Renal pelvis (tissue), 4 donors: ENCODE measurements around the gene ZBTB18. TPM values are rescaled to one million over a fixed set of nuclear protein-coding genes. Genes with fewer than 3 reads are reported as not detected.
"Not testable (repeated sequence)": the region's sequence is repeated elsewhere in the genome, so short reads cannot be mapped to it uniquely, and the experiment has no call there.

Source experiments
- DNase-seq: peaks from one replicate; pipeline ENCODE4 v3.0.0-alpha.2; 2013
- polyA plus RNA-seq, 3 donors: library from polyadenylated mRNA; unstranded; fragments of 120-200 nt; gene quantifications; one replicate each; pipeline ENCODE4 v1.2.1, GENCODE V29; 2013; ENCODE audit not compliant: insufficient read length in 3 of 3

ZBTB18 gene
- polyA plus RNA-seq, 3 donors = 22.3 to 25.6 (median 25.2) TPM

GRCh38 chr1:244030481-244031040 is 20.5 kb upstream of the ZBTB18 start:
- DNase-seq = no peak

- no peak for DNase-seq
Measured at GRCh38 chr1:244035358-244035757, 15.7 kb upstream of the ZBTB18 start.

GRCh38 chr1:244037252-244037651 is 13.8 kb upstream of the ZBTB18 start:
- DNase-seq = no peak

- DNase-seq = no peak
Measured at GRCh38 chr1:244041466-244042120, 9.5 kb upstream of the ZBTB18 start.

- no peak for DNase-seq
Measured at GRCh38 chr1:244042293-244042692, 8.8 kb upstream of the ZBTB18 start.

DNA sequence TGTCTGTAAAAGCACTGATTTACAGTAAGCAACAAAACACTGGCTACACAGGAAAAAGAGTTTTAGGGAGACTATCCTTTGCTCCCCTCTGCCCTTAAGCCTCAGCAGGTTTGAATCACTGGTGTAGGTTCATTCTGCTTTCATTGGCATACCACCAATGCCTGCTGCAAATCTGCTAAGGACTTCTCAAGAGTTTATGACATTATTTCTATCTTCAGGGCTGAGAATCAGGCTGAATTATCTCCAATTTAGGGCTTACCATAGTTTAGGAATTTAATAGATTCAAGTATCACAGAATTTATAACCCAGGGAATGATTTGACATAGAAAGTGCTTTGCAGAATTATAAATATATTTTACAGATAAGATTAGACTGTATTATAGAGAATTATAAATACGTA is 6.7 kb upstream of the ZBTB18 start:
- no peak for DNase-seq

GRCh38 chr1:244046254-244046653 is 4.8 kb upstream of the ZBTB18 start:
- not testable (repeated sequence) for DNase-seq

- DNase-seq = peak; percentile 34
Measured at GRCh38 chr1:244046907-244047611, 4.0 kb upstream of the ZBTB18 start.

GRCh38 chr1:244047621-244048255 is 3.3 kb upstream of the ZBTB18 start:
- peak; percentile 68 for DNase-seq

- DNase-seq = peak; percentile 99
Measured at GRCh38 chr1:244048256-244049161, 2.6 kb upstream of the ZBTB18 start.

- DNase-seq = peak; percentile 56
Measured at GRCh38 chr1:244049162-244050013, 1.7 kb upstream of the ZBTB18 start.

DNA sequence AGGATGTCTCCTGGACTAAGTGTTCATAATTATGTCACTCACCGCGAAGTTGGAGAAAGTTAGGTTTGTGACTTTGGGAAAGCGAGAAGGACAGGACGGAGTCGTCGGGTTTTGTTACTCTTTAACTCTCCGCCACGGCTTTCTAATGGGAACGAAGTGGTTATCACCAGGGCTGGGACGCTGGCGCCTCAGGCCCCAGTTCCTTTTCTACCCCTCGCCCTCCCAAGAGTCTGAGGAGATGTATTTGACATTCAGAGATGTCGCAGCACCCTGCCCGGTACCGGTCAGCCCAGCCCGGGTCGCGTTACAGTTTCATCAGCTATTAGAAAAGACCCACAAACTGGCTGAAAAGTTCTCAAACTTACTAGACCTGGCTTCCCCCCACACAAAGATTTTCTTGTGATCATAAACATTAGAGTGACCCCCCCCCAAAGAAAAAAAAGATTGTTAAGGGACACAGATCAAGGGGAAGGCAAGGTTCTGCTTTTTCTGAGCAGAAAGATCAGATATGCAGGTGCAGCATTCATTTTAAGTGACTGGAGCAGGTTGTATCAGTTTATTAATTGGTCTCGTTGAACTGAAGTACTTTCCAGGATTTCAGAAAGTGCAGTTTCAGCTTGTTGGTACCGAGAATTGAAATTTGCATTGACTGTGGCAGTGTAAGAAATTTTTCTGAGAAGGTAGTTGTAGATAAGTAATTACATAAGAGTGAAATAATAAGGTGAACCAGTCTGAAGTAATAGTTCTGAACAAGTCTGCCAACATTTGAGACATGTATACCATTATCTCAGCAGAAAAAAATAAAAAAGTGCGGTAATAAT is 859 bp upstream of the ZBTB18 start:
- DNase-seq = no peak

GRCh38 chr1:244052016-244052727 is 1.1 kb downstream of the ZBTB18 start:
- DNase-seq = no peak

- DNase-seq = no peak
Measured at GRCh38 chr1:244052728-244053312, 1.7 kb downstream of the ZBTB18 start.

DNA sequence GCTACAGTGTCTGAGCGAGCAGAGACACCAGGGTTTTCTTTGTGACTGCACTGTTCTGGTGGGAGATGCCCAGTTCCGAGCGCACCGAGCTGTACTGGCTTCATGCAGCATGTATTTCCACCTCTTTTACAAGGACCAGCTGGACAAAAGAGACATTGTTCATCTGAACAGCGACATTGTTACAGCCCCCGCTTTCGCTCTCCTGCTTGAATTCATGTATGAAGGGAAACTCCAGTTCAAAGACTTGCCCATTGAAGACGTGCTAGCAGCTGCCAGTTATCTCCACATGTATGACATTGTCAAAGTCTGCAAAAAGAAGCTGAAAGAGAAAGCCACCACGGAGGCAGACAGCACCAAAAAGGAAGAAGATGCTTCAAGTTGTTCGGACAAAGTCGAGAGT is 2.7 kb downstream of the ZBTB18 start:
- no peak for DNase-seq

DNA sequence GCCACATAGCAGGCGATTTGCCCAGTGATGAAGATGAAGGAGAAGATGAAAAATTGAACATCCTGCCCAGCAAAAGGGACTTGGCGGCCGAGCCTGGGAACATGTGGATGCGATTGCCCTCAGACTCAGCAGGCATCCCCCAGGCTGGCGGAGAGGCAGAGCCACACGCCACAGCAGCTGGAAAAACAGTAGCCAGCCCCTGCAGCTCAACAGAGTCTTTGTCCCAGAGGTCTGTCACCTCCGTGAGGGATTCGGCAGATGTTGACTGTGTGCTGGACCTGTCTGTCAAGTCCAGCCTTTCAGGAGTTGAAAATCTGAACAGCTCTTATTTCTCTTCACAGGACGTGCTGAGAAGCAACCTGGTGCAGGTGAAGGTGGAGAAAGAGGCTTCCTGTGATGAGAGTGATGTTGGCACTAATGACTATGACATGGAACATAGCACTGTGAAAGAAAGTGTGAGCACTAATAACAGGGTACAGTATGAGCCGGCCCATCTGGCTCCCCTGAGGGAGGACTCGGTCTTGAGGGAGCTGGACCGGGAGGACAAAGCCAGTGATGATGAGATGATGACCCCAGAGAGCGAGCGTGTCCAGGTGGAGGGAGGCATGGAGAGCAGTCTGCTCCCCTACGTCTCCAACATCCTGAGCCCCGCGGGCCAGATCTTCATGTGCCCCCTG is 3.3 kb downstream of the ZBTB18 start:
- DNase-seq = no peak

- no peak for DNase-seq
Measured at GRCh38 chr1:244054924-244055263, 3.8 kb downstream of the ZBTB18 start.

- no peak for DNase-seq
Measured at GRCh38 chr1:244056577-244056976, 5.5 kb downstream of the ZBTB18 start.
